Measurements from ENCODE around the gene ODC1.
"Not testable (repeated sequence)": the region's sequence is repeated elsewhere in the genome, so short reads cannot be mapped to it uniquely, and the experiment has no call there.

ODC1 gene

GRCh38 chr2:10457195-10457594 is 9.1 kb upstream of the ODC1 start:
- H2AFZ ChIP-seq (ENCODE audit: low read depth, low read length); H4K8ac ChIP-seq (ENCODE audit: low read length); H3K4me3 ChIP-seq (ENCODE audit: insufficient read depth in 1 of 2, low read depth in 1 of 2, low read length in 2 of 2); H3K9me3 ChIP-seq (ENCODE audit: control insufficient read depth, low read length); H3K18ac ChIP-seq (ENCODE audit: low read depth in 1 of 2, low read length in 2 of 2); H3K4ac ChIP-seq (ENCODE audit: low read depth in 1 of 2, low read length in 2 of 2); H2BK12ac ChIP-seq (ENCODE audit: low read length in 2 of 2); H4K91ac ChIP-seq (ENCODE audit: low read length); H3K14ac ChIP-seq (ENCODE audit: low read length in 2 of 2); H3K4me2 ChIP-seq (ENCODE audit: low read length, poor library complexity, severe bottlenecking); H2AK5ac ChIP-seq (ENCODE audit: low read length, severe bottlenecking); H3K27ac ChIP-seq (ENCODE audit: low read length, poor library complexity, severe bottlenecking); H3K9ac ChIP-seq (ENCODE audit: low read length); H3K36me3 ChIP-seq (ENCODE audit: control insufficient read depth in 1 of 2, insufficient read depth in 2 of 2, low read depth in 1 of 2, low read length in 2 of 2); H2BK15ac ChIP-seq (ENCODE audit: low read depth, poor library complexity, severe bottlenecking); H2BK5ac ChIP-seq (ENCODE audit: low read depth, low read length, poor library complexity, severe bottlenecking); H3K79me1 ChIP-seq (replicated peaks; ENCODE audit: low read length, poor library complexity, severe bottlenecking); H2BK120ac ChIP-seq (ENCODE audit: low read depth, low read length); DNase-seq; H3K23ac ChIP-seq (ENCODE audit: low read length in 2 of 2): not testable (repeated sequence)
- H3K4me1 ChIP-seq (ENCODE audit: control insufficient read depth, insufficient read depth, low read depth, low read length) = peaks cover 10% of the 10 kb centered on the region
- H3K27me3 ChIP-seq (ENCODE audit: control insufficient read depth in 1 of 2, insufficient read depth in 1 of 2, low read length in 2 of 2) = peaks cover 8 to 15% of the 10 kb centered on the region in 2 experiments
- WGBS = 83% methylated on average over 2 of the region's 3 CpGs

- no peak for DNase-seq
- Histone ChIP-seq H3K27ac (ENCODE audit: low read length, poor library complexity, severe bottlenecking) (no peak overlapping the region), H3K79me1 (replicated peaks; ENCODE audit: low read length, poor library complexity, severe bottlenecking) (no peaks in the 10 kb centered on the region), H3K4ac (ENCODE audit: low read depth in 1 of 2, low read length in 2 of 2) (no peak overlapping the region), H2BK120ac (ENCODE audit: low read depth, low read length) (no peak overlapping the region), H3K4me2 (ENCODE audit: low read length, poor library complexity, severe bottlenecking) (no peak overlapping the region), H3K9me3 (ENCODE audit: control insufficient read depth, low read length) (no peaks in the 10 kb centered on the region), H2AK5ac (ENCODE audit: low read length, severe bottlenecking) (no peak overlapping the region), H2AFZ (ENCODE audit: low read depth, low read length) (no peak overlapping the region), H2BK15ac (ENCODE audit: low read depth, poor library complexity, severe bottlenecking) (no peak overlapping the region), H3K4me1 (ENCODE audit: control insufficient read depth, insufficient read depth, low read depth, low read length) (peaks cover 16% of the 10 kb centered on the region), H3K36me3 (ENCODE audit: control insufficient read depth in 1 of 2, insufficient read depth in 2 of 2, low read depth in 1 of 2, low read length in 2 of 2) (no peaks in the 10 kb centered on the region), H4K8ac (ENCODE audit: low read length) (no peak overlapping the region), H3K4me3 (ENCODE audit: insufficient read depth in 1 of 2, low read depth in 1 of 2, low read length in 2 of 2) (no peak overlapping the region), H3K27me3 (ENCODE audit: control insufficient read depth in 1 of 2, insufficient read depth in 1 of 2, low read length in 2 of 2) (no peaks in the 10 kb centered on the region), H3K23ac (ENCODE audit: low read length in 2 of 2) (no peak overlapping the region), H2BK5ac (ENCODE audit: low read depth, low read length, poor library complexity, severe bottlenecking) (no peak overlapping the region), H3K14ac (ENCODE audit: low read length in 2 of 2) (no peak overlapping the region), H3K9ac (ENCODE audit: low read length) (no peak overlapping the region), H2BK12ac (ENCODE audit: low read length in 2 of 2) (no peak overlapping the region), H3K18ac (ENCODE audit: low read depth in 1 of 2, low read length in 2 of 2) (peak overlapping the region in 1 of 2 experiments; percentile 35), H4K91ac (ENCODE audit: low read length) (no peak overlapping the region)
- WGBS = 90% methylated on average over 7 of the region's 7 CpGs
Measured at GRCh38 chr2:10454505-10454904, 6.4 kb upstream of the ODC1 start.

GRCh38 chr2:10453905-10454298 is 5.8 kb upstream of the ODC1 start:
- no peak overlapping the region for H3K4me3 ChIP-seq (ENCODE audit: insufficient read depth in 1 of 2, low read depth in 1 of 2, low read length in 2 of 2)
- no peak overlapping the region for H3K4me2 ChIP-seq (ENCODE audit: low read length, poor library complexity, severe bottlenecking)
- no peaks in the 10 kb centered on the region for H3K27me3 ChIP-seq (ENCODE audit: control insufficient read depth in 1 of 2, insufficient read depth in 1 of 2, low read length in 2 of 2)
- H3K9ac ChIP-seq (ENCODE audit: low read length) = no peak overlapping the region
- no peak overlapping the region for H4K8ac ChIP-seq (ENCODE audit: low read length)
- 88% methylated on average over 9 of the region's 9 CpGs for WGBS
- no peak overlapping the region for H3K4ac ChIP-seq (ENCODE audit: low read depth in 1 of 2, low read length in 2 of 2)
- H3K23ac ChIP-seq (ENCODE audit: low read length in 2 of 2) = no peak overlapping the region
- no peak overlapping the region for H2BK12ac ChIP-seq (ENCODE audit: low read length in 2 of 2)
- H3K18ac ChIP-seq (ENCODE audit: low read depth in 1 of 2, low read length in 2 of 2) = no peak overlapping the region
- DNase-seq = no peak
- H2AFZ ChIP-seq (ENCODE audit: low read depth, low read length) = no peak overlapping the region
- no peaks in the 10 kb centered on the region for H3K36me3 ChIP-seq (ENCODE audit: control insufficient read depth in 1 of 2, insufficient read depth in 2 of 2, low read depth in 1 of 2, low read length in 2 of 2)
- no peak overlapping the region for H3K14ac ChIP-seq (ENCODE audit: low read length in 2 of 2)
- peaks cover under 1% of the 10 kb centered on the region for H3K79me1 ChIP-seq (replicated peaks; ENCODE audit: low read length, poor library complexity, severe bottlenecking)
- H2BK15ac ChIP-seq (ENCODE audit: low read depth, poor library complexity, severe bottlenecking) = no peak overlapping the region
- peaks cover 18% of the 10 kb centered on the region for H3K4me1 ChIP-seq (ENCODE audit: control insufficient read depth, insufficient read depth, low read depth, low read length)
- H3K27ac ChIP-seq (ENCODE audit: low read length, poor library complexity, severe bottlenecking) = no peak overlapping the region
- H4K91ac ChIP-seq (ENCODE audit: low read length) = no peak overlapping the region
- H3K9me3 ChIP-seq (ENCODE audit: control insufficient read depth, low read length) = no peaks in the 10 kb centered on the region
- no peak overlapping the region for H2AK5ac ChIP-seq (ENCODE audit: low read length, severe bottlenecking)
- H2BK120ac ChIP-seq (ENCODE audit: low read depth, low read length) = no peak overlapping the region
- H2BK5ac ChIP-seq (ENCODE audit: low read depth, low read length, poor library complexity, severe bottlenecking) = no peak overlapping the region

GRCh38 chr2:10452956-10453904 is 5.1 kb upstream of the ODC1 start:
- H3K27me3 ChIP-seq (ENCODE audit: control insufficient read depth in 1 of 2, insufficient read depth in 1 of 2, low read length in 2 of 2) = no peaks in the 10 kb centered on the region
- H3K79me1 ChIP-seq (replicated peaks; ENCODE audit: low read length, poor library complexity, severe bottlenecking) = peaks cover 2% of the 10 kb centered on the region
- WGBS = 84% methylated on average over 16 of the region's 17 CpGs
- H3K23ac ChIP-seq (ENCODE audit: low read length in 2 of 2) = peak overlapping the region in 1 of 2 experiments; percentile 23
- no peak overlapping the region for H3K9ac ChIP-seq (ENCODE audit: low read length)
- no peak overlapping the region for H2AK5ac ChIP-seq (ENCODE audit: low read length, severe bottlenecking)
- no peak overlapping the region for H4K91ac ChIP-seq (ENCODE audit: low read length)
- no peak overlapping the region for H3K18ac ChIP-seq (ENCODE audit: low read depth in 1 of 2, low read length in 2 of 2)
- no peak overlapping the region for H3K27ac ChIP-seq (ENCODE audit: low read length, poor library complexity, severe bottlenecking)
- H2BK15ac ChIP-seq (ENCODE audit: low read depth, poor library complexity, severe bottlenecking) = no peak overlapping the region
- H2BK5ac ChIP-seq (ENCODE audit: low read depth, low read length, poor library complexity, severe bottlenecking) = no peak overlapping the region
- no peak overlapping the region for H2BK120ac ChIP-seq (ENCODE audit: low read depth, low read length)
- peak overlapping the region in 1 of 2 experiments; percentile 9 for H3K14ac ChIP-seq (ENCODE audit: low read length in 2 of 2)
- no peaks in the 10 kb centered on the region for H3K9me3 ChIP-seq (ENCODE audit: control insufficient read depth, low read length)
- H3K4me1 ChIP-seq (ENCODE audit: control insufficient read depth, insufficient read depth, low read depth, low read length) = peaks cover 21% of the 10 kb centered on the region
- H3K4ac ChIP-seq (ENCODE audit: low read depth in 1 of 2, low read length in 2 of 2) = no peak overlapping the region
- no peak overlapping the region for H4K8ac ChIP-seq (ENCODE audit: low read length)
- H3K36me3 ChIP-seq (ENCODE audit: control insufficient read depth in 1 of 2, insufficient read depth in 2 of 2, low read depth in 1 of 2, low read length in 2 of 2) = no peaks in the 10 kb centered on the region
- no peak overlapping the region for H2BK12ac ChIP-seq (ENCODE audit: low read length in 2 of 2)
- DNase-seq = no peak
- no peak overlapping the region for H2AFZ ChIP-seq (ENCODE audit: low read depth, low read length)
- no peak overlapping the region for H3K4me2 ChIP-seq (ENCODE audit: low read length, poor library complexity, severe bottlenecking)
- H3K4me3 ChIP-seq (ENCODE audit: insufficient read depth in 1 of 2, low read depth in 1 of 2, low read length in 2 of 2) = no peak overlapping the region

Measured in mesenchymal stem cell (in vitro differentiated cells and primary cell).